PC-3 (cell line): Measurements from ENCODE around the gene AIPL1. TPM values are rescaled to one million over a fixed set of nuclear protein-coding genes. Genes with fewer than 3 reads are reported as not detected.

Experiments used
- ATAC-seq: fragments of 200-7000 bp; cut with Tn5 transposase; 2 replicates; pipeline ENCODE4 v1.9.1; 2020; ENCODE audit warnings: mild to moderate bottlenecking, moderate library complexity
- BruUV-seq: library from RNA; stranded (reverse); fragments of 400-500 nt; replicated peaks from 2 replicates; lab custom pipeline; 2021; lab: Mats Ljungman, UMichigan
- CTCF ChIA-PET: fragments of 300-600 bp; sonication (Branson Sonifier 250); formaldehyde crosslinking; loops from one replicate; lab custom pipeline; 2022; ENCODE audit warnings: antibody characterized with exemption; lab: Charles Lee
- POLR2A ChIA-PET: fragments of 300-600 bp; sonication (Branson Sonifier 250); formaldehyde crosslinking; loops from one replicate; lab custom pipeline; 2022; ENCODE audit warnings: antibody characterized with exemption; ENCODE audit not compliant: unreplicated experiment; lab: Charles Lee
- DNase-seq: peaks from one replicate; pipeline ENCODE4 v3.0.0-alpha.2; 2015
- H2AFZ ChIP-seq: fragments of 300-600 bp; sonication (generic); 2 replicates; pipeline ENCODE4 v1.6.0; 2016; ENCODE audit warnings: antibody characterized with exemption, low read length
- H3F3A ChIP-seq: fragments of 300-600 bp; sonication (generic); one replicate; pipeline ENCODE4 v1.6.0; 2017; ENCODE audit warnings: antibody characterized with exemption, low read length, control low read depth, mild to moderate bottlenecking; ENCODE audit not compliant: unreplicated experiment
- H3K27ac ChIP-seq: fragments of 300-600 bp; sonication (generic); 2 replicates; pipeline ENCODE4 v1.5.1; 2016; ENCODE audit warnings: mild to moderate bottlenecking, low read length
- H3K27me3 ChIP-seq: fragments of 300-600 bp; sonication (generic); 2 replicates; pipeline ENCODE4 v1.6.1; 2016; ENCODE audit warnings: low read length, mixed read lengths
- H3K36me3 ChIP-seq: fragments of 300-600 bp; sonication (generic); 2 replicates; pipeline ENCODE4 v1.6.1; 2016; ENCODE audit warnings: low read depth, mixed run types, low read length, mixed read lengths
- H3K4me1 ChIP-seq: fragments of 300-600 bp; sonication (generic); 2 replicates; pipeline ENCODE4 v1.5.1; 2016; ENCODE audit warnings: low read length; ENCODE audit not compliant: insufficient read depth
- H3K4me2 ChIP-seq: fragments of 300-600 bp; sonication (generic); 2 replicates; pipeline ENCODE4 v1.6.0; 2016; ENCODE audit warnings: low read length
- H3K4me3 ChIP-seq: fragments of 300-600 bp; sonication (generic); 2 replicates; pipeline ENCODE4 v1.5.1; 2016; ENCODE audit warnings: mild to moderate bottlenecking, low read length, mixed read lengths
- H3K79me2 ChIP-seq: fragments of 300-600 bp; sonication (generic); 2 replicates; pipeline ENCODE4 v1.6.1; 2017; ENCODE audit warnings: low read length, mixed read lengths
- H3K9ac ChIP-seq: fragments of 300-600 bp; sonication (generic); 2 replicates; pipeline ENCODE4 v1.6.0; 2016; ENCODE audit warnings: mild to moderate bottlenecking, low read length
- H3K9me2 ChIP-seq: fragments of 300-600 bp; sonication (generic); replicated peaks from 2 replicates; pipeline ENCODE4 v1.6.1; 2016; ENCODE audit warnings: mixed run types, low read length, mixed read lengths
- H3K9me3 ChIP-seq: fragments of 300-600 bp; sonication (generic); 2 replicates; pipeline ENCODE4 v1.6.1; 2016; ENCODE audit warnings: low read length, mixed read lengths
- H4K20me1 ChIP-seq: fragments of 300-600 bp; sonication (generic); 2 replicates; pipeline ENCODE4 v1.6.1; 2016; ENCODE audit warnings: low read length, mixed read lengths
- EZH2 ChIP-seq: fragments of 300-600 bp; sonication (generic); IDR thresholded peaks from one replicate; pipeline ENCODE4 v1.6.1; 2017; ENCODE audit warnings: antibody characterized with exemption, mild to moderate bottlenecking, low read length; ENCODE audit not compliant: unreplicated experiment
- EZH2phosphoT487 ChIP-seq: fragments of 300-600 bp; sonication (generic); IDR thresholded peaks from 2 replicates; pipeline ENCODE4 v1.6.1; 2018; ENCODE audit warnings: mild to moderate bottlenecking, antibody characterized with exemption, low read length, borderline replicate concordance
- intact Hi-C: fragments of 100-400 bp; cut with micrococcal nuclease; formaldehyde crosslinking; loops from 2 replicates; pipeline ENCODE4 v1.9.0; 2023
- total RNA-seq: library from RNA; depleted of rRNA; stranded (reverse); fragments of >200 nt; gene quantifications from 2 replicates; pipeline ENCODE4 v1.2.3, GENCODE V29; 2014
- TF ChIP-seq, protein P1 (sequence below): fragments of 300-600 bp; sonication (generic); conservative IDR thresholded peaks from 2 replicates; pipeline ENCODE4 v1.5.1; 2017; ENCODE audit warnings: antibody characterized with exemption, low read depth, mild to moderate bottlenecking, low read length

The AIPL1 gene
- total RNA-seq, 1 experiment from 2014 or later = not detected

GRCh38 chr17:6387442-6387841 is 47.5 kb downstream of the AIPL1 start:
- H3K36me3 ChIP-seq = no peaks in the 10 kb centered on the region
- H3K79me2 ChIP-seq = no peaks in the 10 kb centered on the region
- ChIA-PET CTCF (no interaction called here), POLR2A (no interaction called here)
- no peak overlapping the region for H3K9ac ChIP-seq
- H3K4me2 ChIP-seq = no peak overlapping the region
- no peaks in the 10 kb centered on the region for H3K4me1 ChIP-seq
- BruUV-seq = no TSS peak
- no peaks in the 10 kb centered on the region for H3F3A ChIP-seq
- DNase-seq (no peak), ATAC-seq (no peak)
- no peaks in the 10 kb centered on the region for H3K27me3 ChIP-seq
- H4K20me1 ChIP-seq = no peaks in the 10 kb centered on the region
- intact Hi-C loops = no loop called here
- H3K4me3 ChIP-seq = no peak overlapping the region
- no peak overlapping the region for H3K27ac ChIP-seq
- no peaks in the 10 kb centered on the region for H3K9me3 ChIP-seq
- no peaks in the 10 kb centered on the region for H3K9me2 ChIP-seq
- TF ChIP-seq EZH2 = no peak
- no peak for TF ChIP-seq EZH2phosphoT487
- TF ChIP-seq, protein P1, sequence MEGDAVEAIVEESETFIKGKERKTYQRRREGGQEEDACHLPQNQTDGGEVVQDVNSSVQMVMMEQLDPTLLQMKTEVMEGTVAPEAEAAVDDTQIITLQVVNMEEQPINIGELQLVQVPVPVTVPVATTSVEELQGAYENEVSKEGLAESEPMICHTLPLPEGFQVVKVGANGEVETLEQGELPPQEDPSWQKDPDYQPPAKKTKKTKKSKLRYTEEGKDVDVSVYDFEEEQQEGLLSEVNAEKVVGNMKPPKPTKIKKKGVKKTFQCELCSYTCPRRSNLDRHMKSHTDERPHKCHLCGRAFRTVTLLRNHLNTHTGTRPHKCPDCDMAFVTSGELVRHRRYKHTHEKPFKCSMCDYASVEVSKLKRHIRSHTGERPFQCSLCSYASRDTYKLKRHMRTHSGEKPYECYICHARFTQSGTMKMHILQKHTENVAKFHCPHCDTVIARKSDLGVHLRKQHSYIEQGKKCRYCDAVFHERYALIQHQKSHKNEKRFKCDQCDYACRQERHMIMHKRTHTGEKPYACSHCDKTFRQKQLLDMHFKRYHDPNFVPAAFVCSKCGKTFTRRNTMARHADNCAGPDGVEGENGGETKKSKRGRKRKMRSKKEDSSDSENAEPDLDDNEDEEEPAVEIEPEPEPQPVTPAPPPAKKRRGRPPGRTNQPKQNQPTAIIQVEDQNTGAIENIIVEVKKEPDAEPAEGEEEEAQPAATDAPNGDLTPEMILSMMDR = no peak
- H2AFZ ChIP-seq = no peak overlapping the region

DNA sequence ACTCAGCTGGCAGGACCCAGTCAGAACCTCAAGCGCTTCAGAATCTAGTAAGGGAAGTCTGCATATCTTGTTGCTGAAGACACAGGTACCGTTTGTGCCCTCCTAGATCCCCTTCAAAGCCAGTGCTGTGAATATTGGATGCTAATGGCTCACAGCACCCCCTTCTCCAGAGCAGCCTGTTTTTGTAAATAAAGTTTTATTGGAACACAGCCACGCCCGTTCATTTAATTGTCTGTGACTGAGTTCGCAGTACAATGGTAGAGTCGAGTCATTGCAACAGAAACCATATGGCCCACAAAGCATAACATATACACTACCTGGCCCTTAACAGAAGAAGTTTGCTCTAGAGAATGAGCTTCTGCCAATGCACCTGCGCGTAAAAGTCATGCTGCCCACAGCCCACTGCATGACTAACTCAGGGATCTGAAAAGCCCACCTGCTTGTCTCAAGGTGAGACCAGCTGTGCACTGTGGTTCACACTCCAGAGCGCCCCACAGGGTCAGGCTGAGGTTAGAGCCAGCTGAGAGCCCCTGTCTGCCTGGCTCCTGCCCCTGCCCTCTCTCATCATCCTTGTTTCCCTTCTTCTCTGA is 48.8 kb downstream of the AIPL1 start:
- no peaks in the 10 kb centered on the region for H3K9me2 ChIP-seq
- H3K36me3 ChIP-seq = no peaks in the 10 kb centered on the region
- H3K9ac ChIP-seq = no peak overlapping the region
- no peak overlapping the region for H2AFZ ChIP-seq
- TF ChIP-seq EZH2 = no peak
- no peak for TF ChIP-seq EZH2phosphoT487
- TF ChIP-seq, protein P1 = no peak
- no peaks in the 10 kb centered on the region for H3K27me3 ChIP-seq
- DNase-seq (no peak), ATAC-seq (no peak)
- H3K27ac ChIP-seq = no peak overlapping the region
- H3K4me2 ChIP-seq = no peak overlapping the region
- intact Hi-C loops = no loop called here
- no TSS peak for BruUV-seq
- no peak overlapping the region for H3K4me3 ChIP-seq
- CTCF ChIA-PET = no interaction called here
- H4K20me1 ChIP-seq = no peaks in the 10 kb centered on the region
- H3K4me1 ChIP-seq = peaks cover 9% of the 10 kb centered on the region
- POLR2A ChIA-PET = no interaction called here
- no peaks in the 10 kb centered on the region for H3F3A ChIP-seq
- no peaks in the 10 kb centered on the region for H3K9me3 ChIP-seq
- H3K79me2 ChIP-seq = no peaks in the 10 kb centered on the region

GRCh38 chr17:6384481-6384880 is 50.4 kb downstream of the AIPL1 start:
- no peak overlapping the region for H3K4me2 ChIP-seq
- no peaks in the 10 kb centered on the region for H3F3A ChIP-seq
- ChIA-PET CTCF (no interaction called here), POLR2A (no interaction called here)
- H4K20me1 ChIP-seq = no peaks in the 10 kb centered on the region
- peaks cover 15% of the 10 kb centered on the region for H3K4me1 ChIP-seq
- no peak overlapping the region for H2AFZ ChIP-seq
- no peak for TF ChIP-seq EZH2
- TF ChIP-seq, protein P1 = no peak
- TF ChIP-seq EZH2phosphoT487 = no peak
- H3K27ac ChIP-seq = no peak overlapping the region
- no peaks in the 10 kb centered on the region for H3K79me2 ChIP-seq
- no peaks in the 10 kb centered on the region for H3K9me2 ChIP-seq
- intact Hi-C loops = no loop called here
- H3K9me3 ChIP-seq = no peaks in the 10 kb centered on the region
- no peaks in the 10 kb centered on the region for H3K27me3 ChIP-seq
- H3K36me3 ChIP-seq = no peaks in the 10 kb centered on the region
- no peak overlapping the region for H3K4me3 ChIP-seq
- DNase-seq (no peak), ATAC-seq (no peak)
- BruUV-seq = no TSS peak
- H3K9ac ChIP-seq = no peak overlapping the region
